Measurements from ENCODE around the gene UNC79.
"Not testable (repeated sequence)": the region's sequence is repeated elsewhere in the genome, so short reads cannot be mapped to it uniquely, and the experiment has no call there.

The UNC79 gene

DNA sequence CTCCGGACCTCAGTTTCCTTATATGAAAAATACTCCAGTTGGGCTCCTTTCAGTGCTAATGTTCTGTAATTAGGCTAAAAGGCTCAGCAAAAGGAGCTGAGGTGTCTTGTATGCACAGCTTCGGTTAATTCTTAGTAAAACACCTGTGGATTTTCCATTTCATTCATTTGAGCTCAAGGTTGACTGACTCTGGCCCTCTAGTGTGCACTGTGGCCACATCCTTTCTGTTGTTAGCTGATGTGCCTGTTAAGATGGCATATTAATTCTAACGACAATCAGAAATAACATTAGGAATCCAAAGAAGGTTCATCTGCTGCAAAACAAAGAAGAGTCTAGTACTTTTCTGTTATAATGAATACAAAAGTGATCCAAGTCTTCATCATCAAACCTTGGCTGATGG, 45.6 kb downstream of the UNC79 start:
- Histone ChIP-seq H3K36me3 (peaks cover 5% of the 10 kb centered on the region; the same call in 1 of the 2 replicates), H3K27me3 (ENCODE audit: insufficient read depth, low read depth, severe bottlenecking) (no peaks in the 10 kb centered on the region), H3K9me3 (ENCODE audit: severe bottlenecking) (no peaks in the 10 kb centered on the region), H3K27ac (no peak overlapping the region), H3K4me3 (ENCODE audit: low read depth, low read length) (no peak overlapping the region)
- TF ChIP-seq, protein P1, sequence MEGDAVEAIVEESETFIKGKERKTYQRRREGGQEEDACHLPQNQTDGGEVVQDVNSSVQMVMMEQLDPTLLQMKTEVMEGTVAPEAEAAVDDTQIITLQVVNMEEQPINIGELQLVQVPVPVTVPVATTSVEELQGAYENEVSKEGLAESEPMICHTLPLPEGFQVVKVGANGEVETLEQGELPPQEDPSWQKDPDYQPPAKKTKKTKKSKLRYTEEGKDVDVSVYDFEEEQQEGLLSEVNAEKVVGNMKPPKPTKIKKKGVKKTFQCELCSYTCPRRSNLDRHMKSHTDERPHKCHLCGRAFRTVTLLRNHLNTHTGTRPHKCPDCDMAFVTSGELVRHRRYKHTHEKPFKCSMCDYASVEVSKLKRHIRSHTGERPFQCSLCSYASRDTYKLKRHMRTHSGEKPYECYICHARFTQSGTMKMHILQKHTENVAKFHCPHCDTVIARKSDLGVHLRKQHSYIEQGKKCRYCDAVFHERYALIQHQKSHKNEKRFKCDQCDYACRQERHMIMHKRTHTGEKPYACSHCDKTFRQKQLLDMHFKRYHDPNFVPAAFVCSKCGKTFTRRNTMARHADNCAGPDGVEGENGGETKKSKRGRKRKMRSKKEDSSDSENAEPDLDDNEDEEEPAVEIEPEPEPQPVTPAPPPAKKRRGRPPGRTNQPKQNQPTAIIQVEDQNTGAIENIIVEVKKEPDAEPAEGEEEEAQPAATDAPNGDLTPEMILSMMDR (IDR thresholded peaks at IDR 0.05; ENCODE audit: low read depth, low read length) = no peak
- DNase-seq = no peak

DNA sequence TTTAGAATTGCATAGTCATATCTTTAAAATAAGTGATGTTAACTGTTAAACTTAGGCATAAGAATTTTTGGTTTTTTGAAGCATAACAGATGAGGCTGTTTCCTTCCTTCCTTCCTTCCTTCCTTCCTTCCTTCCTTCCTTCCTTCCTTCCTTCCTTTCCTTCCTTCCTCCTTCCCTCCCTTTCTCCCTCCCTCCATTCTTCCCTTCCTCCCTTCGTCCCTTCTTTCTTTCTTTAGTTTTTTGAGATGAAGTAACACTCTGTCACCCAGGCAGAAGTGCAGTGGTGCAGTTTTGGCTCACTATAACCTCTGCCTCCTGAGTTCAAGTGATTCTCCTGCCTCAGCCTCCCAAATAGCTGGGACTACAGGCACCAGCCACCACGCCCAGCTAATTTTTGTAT, 48.3 kb downstream of the UNC79 start:
- H3K27ac ChIP-seq; H3K27me3 ChIP-seq (ENCODE audit: insufficient read depth, low read depth, severe bottlenecking); DNase-seq; H3K9me3 ChIP-seq (ENCODE audit: severe bottlenecking); H3K36me3 ChIP-seq; H3K4me3 ChIP-seq (ENCODE audit: low read depth, low read length): not testable (repeated sequence)

- Histone ChIP-seq H3K27me3 (ENCODE audit: insufficient read depth, low read depth, severe bottlenecking) (no peaks in the 10 kb centered on the region), H3K4me3 (ENCODE audit: low read depth, low read length) (no peak overlapping the region), H3K9me3 (ENCODE audit: severe bottlenecking) (no peaks in the 10 kb centered on the region), H3K27ac (no peak overlapping the region), H3K36me3 (peaks cover 5% of the 10 kb centered on the region; the same call in 1 of the 2 replicates)
- TF ChIP-seq, protein P1 (IDR thresholded peaks at IDR 0.05; ENCODE audit: low read depth, low read length) = no peak
- no peak for DNase-seq
These were observed 50.1 kb downstream of the UNC79 start for GRCh38 chr14:93480867-93481266.

GRCh38 chr14:93481758-93482157, 51.0 kb downstream of the UNC79 start:
- TF ChIP-seq, protein P1 (IDR thresholded peaks at IDR 0.05; ENCODE audit: low read depth, low read length) = no peak
- DNase-seq = no peak
- no peak overlapping the region for H3K27ac ChIP-seq
- no peak overlapping the region for H3K4me3 ChIP-seq (ENCODE audit: low read depth, low read length)
- no peaks in the 10 kb centered on the region for H3K9me3 ChIP-seq (ENCODE audit: severe bottlenecking)
- H3K36me3 ChIP-seq = peaks cover 5% of the 10 kb centered on the region; the same call in 1 of the 2 replicates
- H3K27me3 ChIP-seq (ENCODE audit: insufficient read depth, low read depth, severe bottlenecking) = no peaks in the 10 kb centered on the region

- Histone ChIP-seq H3K27me3 (ENCODE audit: insufficient read depth, low read depth, severe bottlenecking) (no peaks in the 10 kb centered on the region), H3K27ac (no peak overlapping the region), H3K9me3 (ENCODE audit: severe bottlenecking) (no peaks in the 10 kb centered on the region), H3K4me3 (ENCODE audit: low read depth, low read length) (no peak overlapping the region), H3K36me3 (no peaks in the 10 kb centered on the region)
- DNase-seq = no peak
- TF ChIP-seq, protein P1 (IDR thresholded peaks at IDR 0.05; ENCODE audit: low read depth, low read length) = no peak
These were observed 59.3 kb downstream of the UNC79 start for GRCh38 chr14:93490001-93490400.

- TF ChIP-seq, protein P1 (IDR thresholded peaks at IDR 0.05; ENCODE audit: low read depth, low read length) = no peak
- Histone ChIP-seq H3K4me3 (ENCODE audit: low read depth, low read length) (no peak overlapping the region), H3K36me3 (no peaks in the 10 kb centered on the region), H3K27ac (no peak overlapping the region), H3K9me3 (ENCODE audit: severe bottlenecking) (no peaks in the 10 kb centered on the region), H3K27me3 (ENCODE audit: insufficient read depth, low read depth, severe bottlenecking) (no peaks in the 10 kb centered on the region)
- no peak for DNase-seq
These were observed 62.3 kb downstream of the UNC79 start for GRCh38 chr14:93493054-93493453.

DNA sequence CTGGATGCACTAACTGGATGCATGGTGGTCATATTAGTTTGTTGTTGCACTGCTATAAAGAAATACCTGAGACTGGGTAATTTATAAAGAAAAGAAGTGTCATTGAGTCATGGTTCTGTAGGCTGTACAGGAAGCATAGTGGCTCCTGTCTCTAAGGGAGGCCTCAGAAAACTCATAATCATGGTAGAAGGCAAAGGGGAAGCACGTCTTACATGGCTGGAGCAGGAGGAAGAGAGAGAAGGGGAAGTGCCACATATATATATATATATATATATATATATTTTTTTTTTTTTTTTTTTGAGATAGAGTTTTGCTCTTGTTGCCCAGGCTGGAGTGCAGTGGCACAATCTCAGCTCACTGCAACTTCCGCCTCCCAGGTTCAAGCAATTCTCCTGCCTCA, 62.9 kb downstream of the UNC79 start:
- not testable (repeated sequence) for H3K4me3 ChIP-seq (ENCODE audit: low read depth, low read length); DNase-seq; H3K36me3 ChIP-seq; H3K9me3 ChIP-seq (ENCODE audit: severe bottlenecking); H3K27ac ChIP-seq; H3K27me3 ChIP-seq (ENCODE audit: insufficient read depth, low read depth, severe bottlenecking)
